Upper lobe of left lung (tissue), 4 donors: Measurements from ENCODE around the gene PDE4B.

Source experiments
- POLR2AphosphoS5 ChIP-seq, 2 donors: sonication (generic); formaldehyde crosslinking; IDR thresholded peaks; one replicate each; pipeline ENCODE4 v1.5.1; 2017; ENCODE audit warnings: antibody characterized with exemption in 2 of 2
- TF ChIP-seq, protein P1 (sequence below), 6 experiments: fragments of 450-650 bp in 4 of 6; fragments of 200-600 bp in 2 of 6; sonication (generic) in 2 of 6; IDR thresholded peaks; one replicate each; pipeline ENCODE4 v1.5.1; 2016 to 2019; ENCODE audit warnings: antibody characterized with exemption in 6 of 6

DNA sequence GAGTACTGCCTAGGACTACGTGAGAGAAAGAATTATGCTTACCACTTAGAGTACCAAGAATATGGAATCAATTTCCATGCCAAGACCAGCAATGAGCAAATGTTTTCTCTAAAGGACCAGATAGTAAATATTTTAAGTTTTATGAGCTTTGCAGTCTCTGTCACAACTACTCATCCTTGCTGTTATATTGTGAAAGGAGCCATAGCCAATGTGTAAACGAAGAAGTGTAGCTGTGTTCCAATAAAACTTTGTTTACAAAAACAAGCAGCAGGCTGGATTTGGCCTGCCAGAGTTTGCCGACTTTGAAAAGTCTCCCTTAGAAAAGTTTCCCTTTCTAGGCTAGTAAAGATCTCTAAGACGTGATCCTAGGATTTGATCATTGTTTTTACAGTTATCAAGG is 128.8 kb downstream of the PDE4B start:
- TF ChIP-seq, protein P1, sequence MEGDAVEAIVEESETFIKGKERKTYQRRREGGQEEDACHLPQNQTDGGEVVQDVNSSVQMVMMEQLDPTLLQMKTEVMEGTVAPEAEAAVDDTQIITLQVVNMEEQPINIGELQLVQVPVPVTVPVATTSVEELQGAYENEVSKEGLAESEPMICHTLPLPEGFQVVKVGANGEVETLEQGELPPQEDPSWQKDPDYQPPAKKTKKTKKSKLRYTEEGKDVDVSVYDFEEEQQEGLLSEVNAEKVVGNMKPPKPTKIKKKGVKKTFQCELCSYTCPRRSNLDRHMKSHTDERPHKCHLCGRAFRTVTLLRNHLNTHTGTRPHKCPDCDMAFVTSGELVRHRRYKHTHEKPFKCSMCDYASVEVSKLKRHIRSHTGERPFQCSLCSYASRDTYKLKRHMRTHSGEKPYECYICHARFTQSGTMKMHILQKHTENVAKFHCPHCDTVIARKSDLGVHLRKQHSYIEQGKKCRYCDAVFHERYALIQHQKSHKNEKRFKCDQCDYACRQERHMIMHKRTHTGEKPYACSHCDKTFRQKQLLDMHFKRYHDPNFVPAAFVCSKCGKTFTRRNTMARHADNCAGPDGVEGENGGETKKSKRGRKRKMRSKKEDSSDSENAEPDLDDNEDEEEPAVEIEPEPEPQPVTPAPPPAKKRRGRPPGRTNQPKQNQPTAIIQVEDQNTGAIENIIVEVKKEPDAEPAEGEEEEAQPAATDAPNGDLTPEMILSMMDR (IDR thresholded peaks at IDR 0.05) = no peak
- no peak for TF ChIP-seq POLR2AphosphoS5 (IDR thresholded peaks at IDR 0.05)
